Measurements from ENCODE around the gene HSPBAP1.

The HSPBAP1 gene

DNA sequence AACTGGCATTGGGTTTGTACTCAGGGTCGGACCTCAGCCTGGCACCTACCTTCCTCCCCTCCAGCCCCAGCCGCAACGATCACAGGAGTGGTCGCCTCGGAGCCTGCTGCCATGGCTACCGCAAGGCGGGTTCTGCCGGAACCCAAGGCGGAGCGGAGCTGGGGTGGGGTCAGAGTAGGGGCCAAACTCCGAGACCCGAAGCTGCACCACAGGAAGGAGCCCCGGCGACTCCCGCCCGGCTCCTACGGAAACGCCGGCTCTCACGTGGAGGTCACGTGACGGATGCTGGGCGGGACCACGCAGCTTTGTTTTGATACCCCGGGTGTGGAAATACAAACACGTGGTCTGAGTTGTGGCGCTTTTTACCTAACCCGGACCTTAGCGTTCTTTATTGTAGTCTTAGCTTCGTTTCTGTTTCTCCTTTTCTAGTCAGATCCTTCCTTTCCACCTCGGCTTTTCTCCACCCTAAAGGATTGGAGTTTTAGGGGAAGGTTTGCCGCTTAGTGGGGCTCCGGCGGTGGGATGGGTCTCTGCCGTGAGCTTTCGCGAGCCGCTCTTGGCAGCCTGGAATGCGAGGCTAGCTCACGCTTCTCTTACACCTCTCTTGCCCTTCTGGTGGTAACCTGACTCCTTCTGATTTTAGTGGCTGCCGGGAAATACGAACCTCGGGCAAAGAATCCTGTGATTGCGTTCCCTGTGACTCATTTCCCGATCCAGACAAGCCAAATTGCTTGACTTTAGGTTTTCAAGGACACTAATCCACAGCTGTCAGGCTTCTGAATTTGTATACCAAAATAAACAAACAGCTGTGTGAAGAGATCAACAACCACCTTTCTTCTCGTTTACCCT is at the start of gene HSPBAP1:
Gene HSPBAP1, minus strand, starts transcription at position 264 of the 849 bp plus-strand sequence. Its CDS starts 151 bp downstream, at position 113.
- no peak for DNase-seq

GRCh38 chr3:122835590-122835989 is 42.0 kb upstream of the HSPBAP1 start:
- no peak for DNase-seq

DNA sequence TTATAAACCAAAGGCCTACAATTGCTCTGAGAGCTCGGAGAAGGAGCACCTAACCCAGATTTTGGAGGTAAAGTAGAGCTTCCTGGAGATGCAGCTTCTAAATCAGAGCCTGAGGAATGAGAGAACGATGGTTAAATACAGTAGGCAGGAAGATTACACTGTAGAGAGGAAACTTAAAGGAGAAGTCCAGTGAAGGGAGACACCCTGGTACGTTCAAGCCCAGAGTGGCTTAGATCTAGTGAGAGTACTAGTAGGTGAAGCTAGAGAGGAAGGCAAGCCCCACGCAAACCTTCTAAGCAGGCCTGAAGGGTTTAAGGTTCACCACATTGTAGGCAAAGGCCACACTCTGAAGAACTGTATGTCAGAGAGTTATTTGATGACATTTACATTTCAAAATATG is 34.6 kb upstream of the HSPBAP1 start:
- no peak for DNase-seq

- DNase-seq = no peak
Observed at GRCh38 chr3:122826278-122826677, 32.6 kb upstream of the HSPBAP1 start.

- no peak for DNase-seq
Observed at GRCh38 chr3:122825460-122825859, 31.8 kb upstream of the HSPBAP1 start.

DNA sequence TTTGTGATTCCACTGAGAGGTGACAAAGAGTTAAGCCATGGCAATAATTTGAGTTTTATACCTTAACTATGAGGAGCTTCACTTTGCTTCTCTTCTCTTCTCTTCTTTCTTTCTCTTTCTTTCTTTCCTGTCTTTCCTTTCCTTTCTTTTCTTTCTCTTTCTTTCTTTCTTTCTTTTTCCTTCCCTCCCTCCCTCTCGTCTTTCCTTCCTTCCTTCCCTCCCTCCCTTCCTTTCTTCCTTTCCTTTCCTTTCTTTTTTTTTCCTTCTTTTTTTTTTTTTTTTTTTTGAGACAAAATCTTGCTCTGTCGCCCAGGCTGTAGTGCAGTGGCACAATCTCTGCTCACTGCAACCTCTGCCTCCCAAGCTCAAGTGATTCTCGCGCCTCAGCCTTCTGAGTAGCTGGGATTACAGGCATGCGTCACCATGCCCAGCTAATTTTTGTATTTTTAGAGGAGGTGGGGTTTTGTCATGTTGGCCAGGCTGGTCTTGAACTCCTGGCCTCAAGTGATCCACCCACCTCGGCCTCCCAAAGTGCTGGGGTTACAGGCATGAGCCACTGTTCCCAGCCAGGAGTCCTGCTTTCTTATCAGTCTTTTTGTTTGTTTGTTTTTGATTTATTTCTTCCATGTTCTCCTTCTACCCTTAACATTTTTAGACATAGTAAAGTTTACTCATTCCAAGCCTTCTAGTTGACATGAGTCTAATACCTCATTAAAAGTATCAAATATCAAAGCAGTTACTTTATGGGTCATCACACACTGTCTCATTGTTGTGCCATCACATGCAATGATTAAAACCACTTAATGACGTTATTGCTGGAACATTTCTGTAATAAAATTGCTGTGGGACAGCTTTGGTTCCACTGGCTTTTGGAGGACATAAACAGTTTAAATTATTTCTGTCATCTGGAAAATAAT is 31.1 kb upstream of the HSPBAP1 start:
- no peak for DNase-seq

- no peak for DNase-seq
Observed at GRCh38 chr3:122816587-122816986, 23.0 kb upstream of the HSPBAP1 start.

GRCh38 chr3:122810734-122811133 is 17.1 kb upstream of the HSPBAP1 start:
- DNase-seq = no peak

DNA sequence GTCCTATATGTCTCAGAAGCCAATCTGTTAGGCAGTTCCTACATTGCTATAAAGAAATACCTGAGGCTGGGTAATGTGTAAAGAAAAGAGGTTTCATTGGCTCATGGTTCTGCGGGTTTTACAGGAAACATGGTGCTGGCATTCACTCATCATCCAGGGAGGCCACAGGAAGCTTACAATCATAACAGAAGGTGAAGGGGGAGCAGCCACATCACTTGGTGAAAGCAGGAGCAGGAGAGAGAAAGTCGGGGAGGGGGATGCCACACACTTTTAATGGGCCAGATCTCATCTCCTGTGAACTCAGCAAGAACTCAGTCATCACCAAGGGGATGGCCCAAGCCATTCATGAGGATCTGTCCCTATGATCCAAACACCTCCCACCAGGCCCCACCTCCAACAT is 10.3 kb upstream of the HSPBAP1 start:
- no peak for DNase-seq

GRCh38 chr3:122802323-122802722 is 8.7 kb upstream of the HSPBAP1 start:
- DNase-seq = no peak

DNA sequence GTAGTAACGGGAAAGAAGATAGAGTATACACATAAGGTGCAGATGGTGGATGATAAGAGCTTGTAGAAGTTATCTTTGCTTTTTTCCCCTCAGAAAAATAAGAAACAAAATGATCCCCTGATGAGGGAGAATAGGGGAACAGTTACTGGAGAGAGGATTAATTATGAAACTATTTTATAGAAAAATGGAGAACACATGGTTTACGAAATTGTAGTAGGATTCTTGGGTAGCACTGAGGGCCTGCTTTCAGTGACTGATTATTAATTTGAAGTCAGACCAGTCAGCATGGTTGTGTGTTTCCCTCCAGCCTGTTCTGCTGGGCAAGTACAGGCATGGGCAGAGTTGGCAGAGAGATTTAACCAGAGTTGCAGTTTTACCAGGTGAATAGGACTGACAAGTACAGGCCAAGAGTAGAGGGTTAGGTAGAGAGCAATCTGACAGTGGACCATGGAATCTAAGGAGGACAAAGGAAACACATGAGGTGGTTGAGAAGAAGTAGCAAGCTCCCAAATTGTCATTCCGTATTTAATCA is 7.1 kb upstream of the HSPBAP1 start:
- DNase-seq = no peak

- DNase-seq = no peak
Observed at GRCh38 chr3:122800031-122800430, 6.4 kb upstream of the HSPBAP1 start.

- DNase-seq = no peak
Observed at GRCh38 chr3:122799322-122799721, 5.7 kb upstream of the HSPBAP1 start.

DNA sequence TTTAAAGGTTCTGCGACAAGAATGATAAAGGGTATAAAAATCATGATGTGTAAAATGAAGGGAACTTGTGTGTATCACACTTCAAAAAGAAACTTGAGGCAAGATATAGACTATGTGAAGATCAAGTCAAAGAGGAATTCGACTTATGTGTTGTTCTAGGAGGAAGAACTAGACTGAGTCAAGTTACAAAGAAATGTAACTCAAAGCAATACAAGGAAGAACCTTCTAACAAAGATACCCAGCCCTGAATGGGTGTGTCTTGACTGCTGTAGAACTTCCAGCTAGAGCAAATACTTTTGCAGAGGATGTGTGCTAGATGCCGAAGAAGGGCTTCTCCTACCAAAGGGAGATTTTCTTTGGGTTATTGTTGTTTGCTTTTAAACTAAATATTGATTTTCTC is 3.7 kb upstream of the HSPBAP1 start:
- no peak for DNase-seq

DNA sequence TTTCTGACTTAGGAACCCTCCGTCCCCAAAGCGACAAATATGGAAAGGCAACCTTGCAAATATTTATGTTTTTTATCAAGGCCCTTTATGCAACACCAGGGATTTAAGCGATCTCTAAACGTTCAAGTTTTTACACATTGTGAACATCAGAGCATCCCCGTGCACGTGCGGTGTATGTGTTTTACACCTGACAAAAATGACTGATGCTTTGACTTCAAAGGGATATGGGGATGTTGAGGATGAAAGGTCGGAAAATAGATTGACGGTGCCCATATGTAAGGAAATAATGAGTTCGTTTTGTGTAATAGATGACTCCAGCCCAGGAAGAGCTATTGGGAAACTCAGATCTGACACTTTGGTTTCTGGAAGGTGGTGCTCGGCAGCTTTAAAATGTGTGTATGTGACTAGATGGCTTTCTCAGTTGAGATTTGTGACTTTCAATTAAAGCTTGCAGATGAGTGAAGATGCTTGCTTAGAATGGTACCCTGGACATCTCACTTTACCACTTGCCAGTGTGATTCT is 2.1 kb upstream of the HSPBAP1 start:
- DNase-seq = no peak

GRCh38 chr3:122794779-122795673 is 1.4 kb upstream of the HSPBAP1 start, which contains the start of gene SLC49A4:
SLC49A4 (plus strand) TSS chr3:122795069; CDS start chr3:122795193, 124 bp downstream.
- no peak for DNase-seq

- no peak for DNase-seq
Observed at GRCh38 chr3:122794483-122794778, 800 bp upstream of the HSPBAP1 start.

DNA sequence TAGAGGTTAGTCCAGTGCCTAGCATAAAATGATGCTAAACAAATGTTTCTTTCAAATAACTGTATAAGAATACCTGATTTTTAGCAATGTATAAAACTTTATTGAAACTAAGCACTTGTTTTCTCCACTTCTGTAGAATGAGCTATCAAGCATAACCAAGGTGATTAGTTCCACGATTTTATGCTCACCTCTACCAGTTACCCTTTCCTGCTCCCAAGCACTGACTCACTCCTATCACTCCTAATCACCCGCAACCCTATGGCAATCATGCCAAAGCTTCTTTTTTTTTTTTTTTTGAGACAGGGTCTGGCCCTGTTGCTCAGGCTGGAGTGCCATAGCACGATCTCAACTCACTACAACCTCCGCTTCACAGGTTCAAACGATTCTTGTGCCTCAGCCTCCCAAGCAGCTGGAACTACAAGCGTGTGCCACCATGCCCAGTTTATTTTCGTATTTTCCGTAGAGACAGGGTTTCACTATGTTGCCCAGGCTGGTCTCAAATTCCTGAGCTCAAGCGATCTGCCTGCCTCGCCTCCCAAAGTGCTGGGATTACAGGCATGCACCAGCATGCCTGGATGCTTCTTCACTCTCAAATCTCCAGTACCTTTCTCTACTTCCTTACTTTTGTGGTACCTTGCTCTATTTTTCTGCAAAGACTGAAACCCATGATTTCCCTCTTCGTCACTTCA is 3.9 kb downstream of the HSPBAP1 start:
- no peak for DNase-seq

- no peak for DNase-seq
Observed at GRCh38 chr3:122787872-122788271, 5.8 kb downstream of the HSPBAP1 start.

GRCh38 chr3:122786066-122786465 is 7.6 kb downstream of the HSPBAP1 start:
- no peak for DNase-seq

DNA sequence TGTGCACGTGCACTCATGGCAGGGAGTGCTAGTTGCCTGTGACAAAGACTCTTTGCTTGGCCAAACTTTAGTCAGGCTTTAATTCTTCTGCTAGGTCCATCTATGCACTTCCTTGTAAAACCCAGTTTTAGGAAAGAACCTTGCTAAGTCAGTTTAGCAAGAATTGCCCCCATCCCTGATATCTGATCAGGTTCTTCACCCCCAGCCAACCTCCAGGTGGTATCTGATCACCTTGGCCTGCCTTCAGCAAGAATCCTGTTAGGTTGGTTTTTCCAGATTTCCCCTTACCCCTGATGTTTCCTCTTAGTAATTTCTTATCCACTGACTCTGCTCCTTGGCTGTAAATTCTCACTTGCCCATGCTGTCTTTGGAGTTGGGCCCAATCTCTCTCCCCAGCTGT is 8.4 kb downstream of the HSPBAP1 start:
- DNase-seq = no peak

DNA sequence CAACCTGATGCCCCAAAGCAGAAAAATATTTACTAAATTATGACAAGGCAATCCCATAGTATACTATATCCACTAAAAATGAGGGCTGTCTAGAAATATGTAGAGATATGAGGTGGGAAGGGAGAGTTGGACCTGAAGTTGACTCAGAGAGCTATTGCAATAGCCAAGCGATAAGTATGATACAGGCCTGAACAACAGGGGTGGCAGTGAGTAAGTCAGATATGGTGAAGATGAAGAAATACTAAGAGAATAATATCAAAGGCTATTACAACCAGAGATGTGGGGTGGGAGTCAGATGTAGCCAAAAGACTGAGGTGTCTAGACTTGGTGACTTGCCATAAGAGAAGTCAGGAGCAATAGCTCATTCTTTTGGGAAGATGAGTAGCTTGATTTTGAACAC is 9.2 kb downstream of the HSPBAP1 start:
- DNase-seq = no peak
